Peyer's patch (tissue), 4 donors: ENCODE measurements around the gene MRPL12. TPM values are rescaled to one million over a fixed set of nuclear protein-coding genes. Genes with fewer than 3 reads are reported as not detected.

Source experiments
- DNase-seq, 3 donors: peaks; one replicate each; pipeline ENCODE4 v3.0.0-alpha.2; 2017 to 2019
- H3K27ac ChIP-seq, 4 donors: fragments of 200-600 bp; sonication (generic); one replicate each; pipeline ENCODE4 v1.5.1; 2016 to 2019
- H3K27me3 ChIP-seq, 2 donors: fragments of 200-600 bp; sonication (generic); one replicate each; pipeline ENCODE4 v1.5.1; 2019
- H3K36me3 ChIP-seq, 3 donors: fragments of 200-600 bp; sonication (generic); one replicate each; pipeline ENCODE4 v1.5.1; 2016 to 2019
- H3K4me1 ChIP-seq, 4 donors: fragments of 200-600 bp; sonication (generic); one replicate each; pipeline ENCODE4 v1.5.1; 2016 to 2019
- H3K4me3 ChIP-seq, 4 donors: fragments of 200-600 bp; sonication (generic); 1 replicate in 3 of 4; 2 replicates in 1 of 4; pipeline ENCODE4 v1.5.1; 2016 to 2019; ENCODE audit warnings: mild to moderate bottlenecking in 1 of 4
- H3K9me3 ChIP-seq, 4 donors: fragments of 200-600 bp; sonication (generic); one replicate each; pipeline ENCODE4 v1.5.1; 2016 to 2019; ENCODE audit warnings: mild to moderate bottlenecking in 1 of 4
- POLR2A ChIP-seq, 2 donors: fragments of 450-650 bp; IDR thresholded peaks; one replicate each; pipeline ENCODE4 v1.5.1; 2017; ENCODE audit warnings: antibody characterized with exemption in 2 of 2, mild to moderate bottlenecking in 2 of 2, moderate library complexity in 2 of 2
- total RNA-seq, 4 donors: library from RNA; depleted of rRNA; stranded (reverse); fragments of >200 nt; gene quantifications; one replicate each; pipeline ENCODE4 v1.1.0, GENCODE V29; 2016
- TF ChIP-seq, protein P1 (sequence below), 6 experiments: fragments of 450-650 bp in 4 of 6; fragments of 200-600 bp in 2 of 6; sonication (generic) in 1 of 6; IDR thresholded peaks; one replicate each; pipeline ENCODE4 v1.5.1; 2017 to 2019; ENCODE audit warnings: antibody characterized with exemption in 6 of 6, mild to moderate bottlenecking in 3 of 6, moderate library complexity in 1 of 6

The MRPL12 gene
- total RNA-seq, 4 donors from 2014 or later = 65.6 to 99.9 (median 76.4) TPM

DNA sequence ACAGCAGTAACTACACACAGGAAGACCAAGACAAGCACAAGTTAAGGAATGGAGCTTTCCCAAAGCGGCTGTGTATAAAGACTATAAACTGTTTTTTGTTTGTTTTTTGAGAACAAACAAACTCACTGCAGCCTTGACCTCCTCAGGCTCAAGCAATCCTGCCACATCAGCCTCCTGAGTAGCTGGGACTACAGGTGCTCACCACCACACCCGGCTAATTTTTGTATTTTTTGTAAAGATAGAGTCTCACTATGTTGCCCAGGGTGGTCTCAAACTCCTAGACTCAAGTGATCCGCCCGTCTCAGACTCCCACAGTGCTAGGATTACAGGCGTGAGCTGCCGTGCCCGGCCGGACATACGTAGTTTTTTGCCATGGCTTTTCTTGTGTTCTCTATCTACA lies 42.7 kb upstream of the MRPL12 start:
- Histone ChIP-seq H3K27ac (no peak overlapping the region), H3K27me3 (no peaks in the 10 kb centered on the region), H3K4me3 (no peak overlapping the region), H3K4me1 (peaks cover 0 to 6% (median 4%) of the 10 kb centered on the region in 4 donors), H3K36me3 (peaks cover 0 to 5% (median 0%) of the 10 kb centered on the region in 3 donors), H3K9me3 (no peaks in the 10 kb centered on the region)
- no peak for DNase-seq
- TF ChIP-seq POLR2A (IDR thresholded peaks at IDR 0.05) = no peak
- TF ChIP-seq, protein P1, sequence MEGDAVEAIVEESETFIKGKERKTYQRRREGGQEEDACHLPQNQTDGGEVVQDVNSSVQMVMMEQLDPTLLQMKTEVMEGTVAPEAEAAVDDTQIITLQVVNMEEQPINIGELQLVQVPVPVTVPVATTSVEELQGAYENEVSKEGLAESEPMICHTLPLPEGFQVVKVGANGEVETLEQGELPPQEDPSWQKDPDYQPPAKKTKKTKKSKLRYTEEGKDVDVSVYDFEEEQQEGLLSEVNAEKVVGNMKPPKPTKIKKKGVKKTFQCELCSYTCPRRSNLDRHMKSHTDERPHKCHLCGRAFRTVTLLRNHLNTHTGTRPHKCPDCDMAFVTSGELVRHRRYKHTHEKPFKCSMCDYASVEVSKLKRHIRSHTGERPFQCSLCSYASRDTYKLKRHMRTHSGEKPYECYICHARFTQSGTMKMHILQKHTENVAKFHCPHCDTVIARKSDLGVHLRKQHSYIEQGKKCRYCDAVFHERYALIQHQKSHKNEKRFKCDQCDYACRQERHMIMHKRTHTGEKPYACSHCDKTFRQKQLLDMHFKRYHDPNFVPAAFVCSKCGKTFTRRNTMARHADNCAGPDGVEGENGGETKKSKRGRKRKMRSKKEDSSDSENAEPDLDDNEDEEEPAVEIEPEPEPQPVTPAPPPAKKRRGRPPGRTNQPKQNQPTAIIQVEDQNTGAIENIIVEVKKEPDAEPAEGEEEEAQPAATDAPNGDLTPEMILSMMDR (IDR thresholded peaks at IDR 0.05) = no peak

- TF ChIP-seq, protein P1 (IDR thresholded peaks at IDR 0.05) = no peak
- no peak for TF ChIP-seq POLR2A (IDR thresholded peaks at IDR 0.05)
- no peak for DNase-seq
- no peak overlapping the region for H3K4me3 ChIP-seq
Measured at GRCh38 chr17:81662002-81662401, 41.2 kb upstream of the MRPL12 start.

GRCh38 chr17:81664051-81664470 lies 39.1 kb upstream of the MRPL12 start:
- DNase-seq = no peak
- TF ChIP-seq, protein P1 (IDR thresholded peaks at IDR 0.05) = no peak
- no peak for TF ChIP-seq POLR2A (IDR thresholded peaks at IDR 0.05)
- no peaks in the 10 kb centered on the region for H3K9me3 ChIP-seq
- H3K27me3 ChIP-seq = no peaks in the 10 kb centered on the region
- peaks cover 0 to 6% (median 0%) of the 10 kb centered on the region in 3 donors for H3K36me3 ChIP-seq
- H3K27ac ChIP-seq = no peak overlapping the region
- no peak overlapping the region for H3K4me3 ChIP-seq
- peaks cover 0 to 22% (median 10%) of the 10 kb centered on the region in 4 donors for H3K4me1 ChIP-seq

More at GRCh38 chr17:81662002-81662401, 41.2 kb upstream of the MRPL12 start:
- H3K9me3 ChIP-seq = no peaks in the 10 kb centered on the region
- H3K27me3 ChIP-seq = no peaks in the 10 kb centered on the region
- peaks cover 0 to 5% (median 0%) of the 10 kb centered on the region in 3 donors for H3K36me3 ChIP-seq
- H3K27ac ChIP-seq = no peak overlapping the region
- H3K4me1 ChIP-seq = peaks cover 0 to 11% (median 8%) of the 10 kb centered on the region in 4 donors

- Histone ChIP-seq H3K4me1 (peaks cover 0 to 22% (median 10%) of the 10 kb centered on the region in 4 donors), H3K4me3 (peak overlapping the region; percentile 79 to 99 (median 90)), H3K36me3 (peaks cover 0 to 20% (median 0%) of the 10 kb centered on the region in 3 donors), H3K27me3 (no peaks in the 10 kb centered on the region), H3K27ac (peak overlapping the region; percentile 87 to 96 (median 88)), H3K9me3 (no peaks in the 10 kb centered on the region)
- TF ChIP-seq POLR2A (IDR thresholded peaks at IDR 0.05) = no peak
- TF ChIP-seq, protein P1 (IDR thresholded peaks at IDR 0.05) = no peak
- peak in 1 of 3 donors; percentile 40 for DNase-seq
Measured at GRCh38 chr17:81665205-81666091, 37.7 kb upstream of the MRPL12 start.

- H3K4me3 ChIP-seq = peak overlapping the region; percentile 79 to 99 (median 90)
- H3K27me3 ChIP-seq = no peaks in the 10 kb centered on the region
- H3K9me3 ChIP-seq = no peaks in the 10 kb centered on the region
- H3K4me1 ChIP-seq = peaks cover 0 to 22% (median 10%) of the 10 kb centered on the region in 4 donors
- peak overlapping the region; percentile 87 to 96 (median 88) for H3K27ac ChIP-seq
- DNase-seq = peak in 1 of 3 donors; percentile 54
- peaks cover 0 to 26% (median 0%) of the 10 kb centered on the region in 3 donors for H3K36me3 ChIP-seq
- no peak for TF ChIP-seq POLR2A (IDR thresholded peaks at IDR 0.05)
- TF ChIP-seq, protein P1 (IDR thresholded peaks at IDR 0.05) = no peak
Measured at GRCh38 chr17:81666092-81666341, 37.1 kb upstream of the MRPL12 start.
